PC-9 (cell line): ENCODE data around the gene ECHDC3.

Experiments used
- EZH2 ChIP-seq: fragments of 200-600 bp; sonication (generic); IDR thresholded peaks from 2 replicates; pipeline ENCODE4 v1.8.0; 2017; ENCODE audit warnings: antibody characterized with exemption, low read depth
- TF ChIP-seq, protein P1 (sequence below): fragments of 200-600 bp; sonication (generic); conservative IDR thresholded peaks from 2 replicates; pipeline ENCODE4 v1.6.1; 2017; ENCODE audit warnings: mixed run types, antibody characterized with exemption, mild to moderate bottlenecking, moderate library complexity

DNA sequence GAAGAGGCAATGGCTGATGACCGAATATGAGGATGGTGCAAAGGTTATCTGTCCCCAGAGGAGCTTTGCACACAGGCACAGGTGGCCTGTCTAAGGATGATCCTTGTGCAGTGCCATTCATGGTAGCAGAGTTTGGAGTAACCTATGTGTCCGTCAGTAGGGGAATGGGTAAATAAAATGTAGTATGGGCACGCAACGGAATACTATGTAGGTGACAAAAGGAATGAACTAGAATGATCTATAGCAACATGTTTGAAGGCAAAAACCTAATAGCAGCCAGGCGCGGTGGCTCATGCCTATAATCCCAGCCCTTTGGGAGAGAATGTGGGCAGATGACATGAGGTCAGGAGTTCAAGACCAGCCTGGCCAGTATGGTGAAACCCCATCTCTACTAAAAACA is 41.6 kb upstream of the ECHDC3 start:
- TF ChIP-seq, protein P1, sequence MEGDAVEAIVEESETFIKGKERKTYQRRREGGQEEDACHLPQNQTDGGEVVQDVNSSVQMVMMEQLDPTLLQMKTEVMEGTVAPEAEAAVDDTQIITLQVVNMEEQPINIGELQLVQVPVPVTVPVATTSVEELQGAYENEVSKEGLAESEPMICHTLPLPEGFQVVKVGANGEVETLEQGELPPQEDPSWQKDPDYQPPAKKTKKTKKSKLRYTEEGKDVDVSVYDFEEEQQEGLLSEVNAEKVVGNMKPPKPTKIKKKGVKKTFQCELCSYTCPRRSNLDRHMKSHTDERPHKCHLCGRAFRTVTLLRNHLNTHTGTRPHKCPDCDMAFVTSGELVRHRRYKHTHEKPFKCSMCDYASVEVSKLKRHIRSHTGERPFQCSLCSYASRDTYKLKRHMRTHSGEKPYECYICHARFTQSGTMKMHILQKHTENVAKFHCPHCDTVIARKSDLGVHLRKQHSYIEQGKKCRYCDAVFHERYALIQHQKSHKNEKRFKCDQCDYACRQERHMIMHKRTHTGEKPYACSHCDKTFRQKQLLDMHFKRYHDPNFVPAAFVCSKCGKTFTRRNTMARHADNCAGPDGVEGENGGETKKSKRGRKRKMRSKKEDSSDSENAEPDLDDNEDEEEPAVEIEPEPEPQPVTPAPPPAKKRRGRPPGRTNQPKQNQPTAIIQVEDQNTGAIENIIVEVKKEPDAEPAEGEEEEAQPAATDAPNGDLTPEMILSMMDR, result no peak
- no peak for TF ChIP-seq EZH2
